Tibial nerve (tissue), 4 donors: Measurements from ENCODE around the gene TMEM245. TPM values are rescaled to one million over a fixed set of nuclear protein-coding genes. Genes with fewer than 3 reads are reported as not detected.

ENCODE experiments used
- DNase-seq, 2 donors: peaks; one replicate each; pipeline ENCODE4 v3.0.0-alpha.2; 2019; ENCODE audit warnings: low spot score in 2 of 2
- H3K27ac ChIP-seq, 4 donors: fragments of 200-600 bp; sonication (generic) in 3 of 4; one replicate each; pipeline ENCODE4 v1.5.1; 2017 to 2019; ENCODE audit warnings: mild to moderate bottlenecking in 1 of 4
- H3K27me3 ChIP-seq, 2 donors: fragments of 200-600 bp; sonication (generic) in 1 of 2; one replicate each; pipeline versions ENCODE4 v1.5.1 to v1.6.0; 2017 to 2019
- H3K36me3 ChIP-seq, 3 donors: fragments of 200-600 bp; sonication (generic); one replicate each; pipeline ENCODE4 v1.5.1; 2018 to 2019
- H3K4me1 ChIP-seq, 4 donors: fragments of 200-600 bp; sonication (generic) in 3 of 4; one replicate each; pipeline ENCODE4 v1.5.1; 2017 to 2019
- H3K4me3 ChIP-seq, 4 donors: fragments of 200-600 bp; sonication (generic) in 3 of 4; one replicate each; pipeline ENCODE4 v1.5.1; 2017 to 2019; ENCODE audit warnings: mild to moderate bottlenecking in 1 of 4, moderate library complexity in 1 of 4
- H3K9me3 ChIP-seq, 4 donors: fragments of 200-600 bp; sonication (generic) in 3 of 4; one replicate each; pipeline ENCODE4 v1.5.1; 2017 to 2019
- CTCF ChIP-seq, 5 experiments: fragments of 200-600 bp in 3 of 5; fragments of 450-650 bp in 2 of 5; sonication (generic) in 3 of 5; IDR thresholded peaks; one replicate each; pipeline ENCODE4 v1.5.1; 2016 to 2019; ENCODE audit warnings: antibody characterized with exemption in 5 of 5, mild to moderate bottlenecking in 3 of 5, moderate library complexity in 2 of 5
- EP300 ChIP-seq, 2 donors: sonication (generic); formaldehyde crosslinking; IDR thresholded peaks; one replicate each; pipeline ENCODE4 v1.6.1; 2017; ENCODE audit warnings: antibody characterized with exemption in 2 of 2, mild to moderate bottlenecking in 1 of 2
- POLR2A ChIP-seq, 2 donors: fragments of 450-650 bp; IDR thresholded peaks; one replicate each; pipeline ENCODE4 v1.6.1; 2017; ENCODE audit warnings: antibody characterized with exemption in 2 of 2, mild to moderate bottlenecking in 2 of 2, moderate library complexity in 2 of 2
- WGBS, 2 donors: methylation state at CpG; one replicate each; pipeline ENCODE4 v1.1.5; 2018; 5-methylcytosine and 5-hydroxymethylcytosine counted together
- total RNA-seq, 4 donors: library from RNA; depleted of rRNA; stranded (reverse); fragments of >200 nt; gene quantifications; one replicate each; pipeline ENCODE4 v1.1.0, GENCODE V29; 2016

Gene TMEM245
- total RNA-seq, 4 donors from 2014 or later = 51.6 to 100 (median 89.5) TPM

DNA sequence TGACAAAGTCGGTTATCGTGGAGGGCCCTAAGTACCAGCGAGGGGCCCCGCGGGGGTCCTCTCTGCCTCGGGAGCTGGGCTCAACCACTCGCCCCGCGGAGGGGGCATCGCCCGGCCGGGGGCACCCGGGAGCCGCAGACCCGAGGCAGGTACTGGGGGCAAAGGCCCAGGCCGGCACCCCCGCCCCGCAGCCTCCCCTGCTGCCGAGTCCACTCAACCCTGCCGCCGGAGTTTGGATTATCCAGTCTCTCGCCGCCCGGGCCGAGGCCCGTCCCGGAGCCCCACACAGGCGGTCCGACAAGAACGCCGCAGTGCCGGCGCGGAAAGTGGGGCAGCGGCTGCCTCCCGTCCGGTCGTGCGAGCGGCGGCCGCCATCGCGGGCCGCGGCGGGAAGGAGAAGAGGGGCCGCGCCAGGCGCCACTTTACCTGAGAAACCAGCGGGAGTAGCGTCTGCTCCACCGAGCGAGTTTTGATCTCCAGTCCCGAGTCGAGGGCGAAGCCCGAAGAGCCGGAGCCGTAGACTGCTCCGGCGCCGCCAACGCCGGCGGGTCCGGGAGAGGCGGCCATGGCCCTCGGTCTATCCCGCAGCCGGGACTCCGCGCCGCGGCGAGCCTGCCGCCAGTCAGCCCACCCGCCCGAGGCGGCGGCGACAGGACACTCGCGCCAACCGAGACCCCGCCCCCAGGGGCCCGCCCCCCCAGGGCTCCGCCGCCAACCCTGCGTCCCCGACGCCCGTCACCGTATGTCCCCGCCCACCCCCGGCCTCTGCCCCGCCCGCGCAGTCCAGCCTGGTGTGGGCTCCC is 106.7 kb downstream of the TMEM245 start, which contains the start of gene CTNNAL1:
Gene CTNNAL1 (minus strand): TSS at position 624 of the 803 bp plus-strand sequence. CDS start 57 bp downstream, at position 567.
- Histone ChIP-seq H3K27ac (peak within 1 kb of the TSS; percentile 88 to 99 (median 90)), H3K4me1 (peaks cover 0 to 53% (median 12%) of the 10 kb centered on the region in 4 donors), H3K4me3 (peak within 1 kb of the TSS; percentile 63 to 92 (median 84)), H3K36me3 (no peaks in the 10 kb centered on the region), H3K9me3 (no peaks in the 10 kb centered on the region), H3K27me3 (no peaks in the 10 kb centered on the region)
- TF ChIP-seq POLR2A (IDR thresholded peaks at IDR 0.05) (peak; percentile 42 to 83), CTCF (IDR thresholded peaks at IDR 0.05) (no peak), EP300 (IDR thresholded peaks at IDR 0.05) (peak in 1 of 2 donors; percentile 83)
- WGBS, 2 donors = 1% methylated on average over 35 of the region's 99 CpGs; no CpG with 5 or more reads in 1 of the 2 donors
- peak; percentile 93 for DNase-seq

DNA sequence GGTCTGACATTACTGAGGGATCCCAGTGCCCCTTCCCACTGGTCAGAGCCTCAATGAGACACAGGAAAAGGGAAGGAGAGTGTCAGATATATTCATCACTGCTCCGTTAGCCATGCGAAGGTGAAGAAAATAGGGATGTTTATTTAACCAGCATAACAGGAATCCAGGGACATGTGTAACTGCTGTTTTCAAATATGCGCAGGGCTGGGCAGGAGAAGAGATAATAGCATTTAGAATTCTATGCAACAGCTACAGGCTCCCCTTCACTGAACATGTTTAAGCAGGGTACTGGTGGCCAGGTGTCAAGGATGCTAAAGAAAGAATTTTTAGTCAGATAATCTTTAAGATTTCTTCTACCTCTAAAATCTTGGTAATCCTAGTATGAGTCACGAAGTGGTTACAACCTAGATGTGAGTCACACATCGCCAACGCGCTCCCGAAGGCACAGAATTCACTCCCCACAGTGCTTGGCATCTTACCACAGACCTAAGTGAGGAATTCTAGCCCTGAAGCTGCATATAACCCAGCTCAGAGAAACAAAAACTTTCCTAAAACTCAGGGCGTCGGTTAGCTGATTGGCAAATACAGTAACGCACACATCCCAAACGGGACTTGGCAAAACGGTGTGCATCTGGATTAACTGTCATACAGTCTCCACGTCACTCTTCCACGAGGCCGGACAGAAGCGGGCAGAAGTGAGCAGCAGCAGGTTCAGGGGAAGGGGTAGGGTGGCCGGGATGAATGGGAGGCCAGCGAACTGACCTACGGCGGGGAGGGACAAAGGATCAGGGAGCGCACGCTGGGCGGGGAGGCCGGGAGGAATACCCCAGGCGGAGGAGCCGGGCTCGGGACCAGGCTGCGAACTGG is 107.5 kb downstream of the TMEM245 start:
- peaks cover 0 to 46% (median 12%) of the 10 kb centered on the region in 4 donors for H3K4me1 ChIP-seq
- H3K27ac ChIP-seq = peak overlapping the region; percentile 88 to 99 (median 90)
- peak overlapping the region; percentile 63 to 92 (median 84) for H3K4me3 ChIP-seq
- no peaks in the 10 kb centered on the region for H3K9me3 ChIP-seq
- H3K36me3 ChIP-seq = no peaks in the 10 kb centered on the region
- WGBS, 2 donors = 2% methylated on average over 21 to 29 of the region's 29 CpGs
- DNase-seq = peak; percentile 17 to 46
- no peaks in the 10 kb centered on the region for H3K27me3 ChIP-seq
- TF ChIP-seq EP300 (IDR thresholded peaks at IDR 0.05) (peak in 1 of 2 donors; percentile 68), POLR2A (IDR thresholded peaks at IDR 0.05) (peak in 1 of 2 donors; percentile 29), CTCF (IDR thresholded peaks at IDR 0.05) (no peak)

GRCh38 chr9:109011231-109011671 is 108.5 kb downstream of the TMEM245 start:
- Histone ChIP-seq H3K4me1 (peaks cover 0 to 51% (median 12%) of the 10 kb centered on the region in 4 donors), H3K27me3 (no peaks in the 10 kb centered on the region), H3K27ac (peak overlapping the region; percentile 88 to 99 (median 90)), H3K36me3 (no peaks in the 10 kb centered on the region), H3K4me3 (peak overlapping the region in 2 of 4 donors; percentile 63 to 87), H3K9me3 (no peaks in the 10 kb centered on the region)
- DNase-seq = no peak
- no peak for TF ChIP-seq EP300 (IDR thresholded peaks at IDR 0.05)
- TF ChIP-seq POLR2A (IDR thresholded peaks at IDR 0.05) = no peak
- no peak for TF ChIP-seq CTCF (IDR thresholded peaks at IDR 0.05)

DNA sequence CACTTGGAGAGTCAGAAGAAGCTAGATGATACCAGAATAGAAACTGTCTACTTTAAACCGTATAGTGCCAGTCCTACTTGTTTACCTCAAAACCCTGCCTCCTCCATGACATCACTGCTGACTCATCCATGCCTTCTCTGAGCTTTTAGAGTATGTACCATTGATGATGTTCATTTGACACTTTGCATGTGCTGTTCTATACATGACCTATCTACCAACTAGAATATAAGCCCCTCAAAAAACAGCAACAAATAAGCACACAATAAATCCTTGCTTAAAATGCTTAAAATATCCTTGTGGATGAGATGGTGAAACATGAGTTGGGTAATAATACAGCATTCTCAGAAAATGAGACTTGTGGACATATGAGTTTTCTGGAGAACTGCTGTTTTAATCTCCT is 109.0 kb downstream of the TMEM245 start:
- TF ChIP-seq EP300 (IDR thresholded peaks at IDR 0.05) (peak in 1 of 2 donors; percentile 70), POLR2A (IDR thresholded peaks at IDR 0.05) (peak in 1 of 2 donors; percentile 28), CTCF (IDR thresholded peaks at IDR 0.05) (no peak)
- H3K27me3 ChIP-seq = no peaks in the 10 kb centered on the region
- H3K4me1 ChIP-seq = peaks cover 0 to 56% (median 12%) of the 10 kb centered on the region in 4 donors
- peak overlapping the region; percentile 88 to 99 (median 90) for H3K27ac ChIP-seq
- WGBS, 2 donors = 29 to 32% methylated on average over 1 of the region's 1 CpG
- no peak for DNase-seq
- no peaks in the 10 kb centered on the region for H3K9me3 ChIP-seq
- H3K36me3 ChIP-seq = no peaks in the 10 kb centered on the region
- H3K4me3 ChIP-seq = peak overlapping the region in 2 of 4 donors; percentile 63 to 87
